Spinal cord (tissue), 10 donors: ENCODE results near the gene MSANTD4. TPM values are rescaled to one million over a fixed set of nuclear protein-coding genes. Genes with fewer than 3 reads are reported as not detected.
"Not testable (repeated sequence)": the region's sequence is repeated elsewhere in the genome, so short reads cannot be mapped to it uniquely, and the experiment has no call there.

Source experiments
- DNase-seq, 6 donors: peaks; one replicate each; pipeline versions ENCODE4 v3.0.0 to v3.0.0-alpha.2; 2013 to 2015; ENCODE audit warnings: low spot score in 6 of 6, low read depth in 4 of 6
- H3K27ac ChIP-seq: one replicate; pipeline ENCODE4 v1.5.1; 2013; ENCODE audit warnings: low read depth, low read length, control low read depth
- H3K27me3 ChIP-seq: one replicate; pipeline ENCODE4 v1.6.1; 2013; ENCODE audit warnings: low read length; ENCODE audit not compliant: control insufficient read depth, insufficient read depth
- H3K36me3 ChIP-seq: one replicate; pipeline ENCODE4 v1.6.1; 2013; ENCODE audit warnings: low read length; ENCODE audit not compliant: control insufficient read depth, insufficient read depth
- H3K4me1 ChIP-seq: one replicate; pipeline ENCODE4 v1.6.1; 2013; ENCODE audit warnings: low read length; ENCODE audit not compliant: control insufficient read depth, insufficient read depth
- H3K4me3 ChIP-seq: one replicate; pipeline ENCODE4 v1.5.1; 2013; ENCODE audit warnings: low read depth, low read length, control low read depth
- H3K9me3 ChIP-seq: one replicate; pipeline ENCODE4 v1.6.1; 2013; ENCODE audit warnings: low read length; ENCODE audit not compliant: control insufficient read depth, insufficient read depth
- WGBS: methylation state at CpG from one replicate; pipeline ENCODE4 v1.1.5; 2013; ENCODE audit warnings: missing lambda C conversion rate; ENCODE audit not compliant: insufficient coverage; 5-methylcytosine and 5-hydroxymethylcytosine counted together
- long read RNA-seq, 4 donors: transcript quantifications; one replicate each; lab custom pipeline, GENCODE V29; 2026
- polyA plus RNA-seq, 2 donors: library from polyadenylated mRNA; unstranded; fragments of 120-200 nt; gene quantifications; one replicate each; pipeline ENCODE4 v1.2.1, GENCODE V29; 2013; ENCODE audit not compliant: insufficient read length in 2 of 2
- total RNA-seq, 2 donors: library from RNA; depleted of rRNA in 1 of 2; stranded (reverse); fragments of 120-200 nt in 1 of 2; fragments of >200 nt in 1 of 2; gene quantifications; one replicate each; pipeline versions ENCODE4 v1.2.3 to v1.2.4, GENCODE V29; 2013 to 2014
- donor health status: healthy.

Gene MSANTD4
- 10 to 100 TPM; 38.7 to 46.5 TPM for total RNA-seq
- 10 to 100 TPM; 23.6 to 37.3 TPM for polyA plus RNA-seq
- long read RNA-seq, donor 1, full-length matches to known transcripts = 11 of 194 reads
- long read RNA-seq, donor 1, partial matches to known transcripts = 183 of 194 reads
- long read RNA-seq, donor 1, other reads (novel, unspliced or antisense) = 0 of 194 reads
- long read RNA-seq, donor 2, full-length matches to known transcripts = 3 of 3 reads
- long read RNA-seq, donor 2, partial matches to known transcripts = 0 of 3 reads
- long read RNA-seq, donor 2, other reads (novel, unspliced or antisense) = 0 of 3 reads
- long read RNA-seq, donor 3, full-length matches to known transcripts = 4 of 4 reads
- long read RNA-seq, donor 3, partial matches to known transcripts = 0 of 4 reads
- long read RNA-seq, donor 3, other reads (novel, unspliced or antisense) = 0 of 4 reads
- long read RNA-seq, donor 4, full-length matches to known transcripts = 9 of 9 reads
- long read RNA-seq, donor 4, partial matches to known transcripts = 0 of 9 reads
- long read RNA-seq, donor 4, other reads (novel, unspliced or antisense) = 0 of 9 reads

- H3K27me3 ChIP-seq = no peaks in the 10 kb centered on the region
- no peaks in the 10 kb centered on the region for H3K9me3 ChIP-seq
- peaks cover 4% of the 10 kb centered on the region for H3K4me1 ChIP-seq
- peak within 1 kb of the TSS; percentile 86 for H3K27ac ChIP-seq
- peak; percentile 96 to 100 (median 98) for DNase-seq
- 0% methylated on average over 35 of the region's 48 CpGs for WGBS
- peak within 1 kb of the TSS; percentile 94 for H3K4me3 ChIP-seq
- H3K36me3 ChIP-seq = no peaks in the 10 kb centered on the region
Observed at GRCh38 chr11:106021967-106022794, at the start of gene MSANTD4. TSS of gene MSANTD4 (minus strand) at chr11:106022240. CDS start at chr11:106010917, 11,323 bp downstream.

DNA sequence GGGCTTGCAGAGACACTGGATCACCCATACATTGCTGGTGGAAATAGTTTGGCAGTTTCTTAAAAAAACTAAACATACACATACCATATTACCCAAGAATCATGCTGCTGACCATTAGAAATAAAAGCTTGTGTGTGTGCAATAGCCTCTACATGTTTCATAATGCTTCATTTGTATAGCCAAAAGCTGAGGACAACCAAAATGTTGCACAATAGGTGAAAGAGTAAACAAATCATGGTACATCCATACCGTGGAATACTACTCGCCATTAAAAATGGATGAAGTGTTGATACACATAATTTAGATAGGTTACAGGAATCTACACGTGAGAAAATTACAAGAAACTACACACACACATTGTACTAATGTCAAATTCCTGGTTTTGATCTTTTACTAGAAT is 48.6 kb upstream of the MSANTD4 start:
- H3K4me3 ChIP-seq = no peak overlapping the region
- WGBS = no CpG with 5 or more reads among the region's 3 CpGs
- no peak overlapping the region for H3K27ac ChIP-seq
- H3K36me3 ChIP-seq = no peaks in the 10 kb centered on the region
- no peaks in the 10 kb centered on the region for H3K27me3 ChIP-seq
- DNase-seq = no peak
- H3K4me1 ChIP-seq = no peaks in the 10 kb centered on the region
- no peaks in the 10 kb centered on the region for H3K9me3 ChIP-seq

GRCh38 chr11:106063009-106063408 is 41.0 kb upstream of the MSANTD4 start:
- Histone ChIP-seq H3K27me3 (no peaks in the 10 kb centered on the region), H3K4me1 (no peaks in the 10 kb centered on the region), H3K36me3 (peaks cover 5% of the 10 kb centered on the region), H3K9me3 (no peaks in the 10 kb centered on the region), H3K27ac (no peak overlapping the region), H3K4me3 (no peak overlapping the region)
- DNase-seq = no peak

- Histone ChIP-seq H3K9me3 (no peaks in the 10 kb centered on the region), H3K4me1 (no peaks in the 10 kb centered on the region), H3K27ac (no peak overlapping the region), H3K4me3 (no peak overlapping the region), H3K36me3 (peaks cover 5% of the 10 kb centered on the region), H3K27me3 (no peaks in the 10 kb centered on the region)
- no peak for DNase-seq
- WGBS = 100% methylated on average over 1 of the region's 1 CpG
Observed at GRCh38 chr11:106061954-106062949, 40.2 kb upstream of the MSANTD4 start.

DNA sequence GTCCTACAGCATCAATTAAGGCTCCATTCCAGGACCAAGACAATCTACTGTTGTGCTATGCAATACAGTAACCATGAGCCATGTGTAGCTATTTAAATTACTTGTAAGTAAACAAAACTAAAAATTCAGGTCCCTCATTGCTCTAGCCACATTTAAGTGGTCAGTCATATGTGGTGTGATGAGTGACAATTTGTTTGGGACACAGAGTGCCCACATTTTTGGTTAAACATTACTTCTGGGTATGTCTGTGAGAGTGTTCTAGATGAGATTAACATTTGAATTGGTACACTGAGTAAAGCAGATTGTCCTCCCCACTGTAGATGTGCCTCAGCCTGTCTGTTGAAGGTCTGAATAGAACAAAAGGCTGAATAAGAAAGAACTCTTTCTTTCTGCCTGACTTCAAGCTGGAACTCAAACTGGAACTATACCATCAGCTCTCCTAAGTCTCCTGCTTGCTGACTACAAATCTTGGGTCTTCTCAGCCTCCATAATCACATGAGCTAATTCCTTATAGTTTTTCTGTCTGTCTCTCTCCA is 39.3 kb upstream of the MSANTD4 start:
- Histone ChIP-seq H3K4me1 (no peaks in the 10 kb centered on the region), H3K36me3 (peaks cover 5% of the 10 kb centered on the region), H3K9me3 (no peaks in the 10 kb centered on the region), H3K27ac (no peak overlapping the region), H3K27me3 (no peaks in the 10 kb centered on the region), H3K4me3 (no peak overlapping the region)
- no peak for DNase-seq

DNA sequence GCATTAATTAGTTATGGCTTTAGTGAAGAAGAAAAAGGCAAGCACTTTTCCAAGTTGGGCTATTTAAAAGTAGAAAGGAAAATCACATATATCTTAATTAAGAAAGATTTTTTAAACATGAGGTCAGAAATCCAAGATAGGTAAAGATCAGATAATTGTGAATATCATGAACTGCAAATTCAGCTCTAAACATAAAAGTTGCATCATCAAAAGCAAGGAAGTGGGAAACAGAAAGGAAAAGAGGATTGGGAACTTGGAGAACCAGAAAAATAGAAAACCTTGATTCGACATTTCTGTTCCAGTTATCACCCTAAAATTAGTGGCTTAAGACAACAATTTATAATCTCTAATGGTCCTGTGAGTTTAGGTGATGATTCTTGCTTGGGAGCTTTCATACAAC is 37.6 kb upstream of the MSANTD4 start:
- Histone ChIP-seq H3K27me3 (no peaks in the 10 kb centered on the region), H3K4me3 (no peak overlapping the region), H3K9me3 (no peaks in the 10 kb centered on the region), H3K36me3 (peaks cover 5% of the 10 kb centered on the region), H3K27ac (no peak overlapping the region), H3K4me1 (no peaks in the 10 kb centered on the region)
- WGBS = no CpG with 5 or more reads among the region's 1 CpG
- DNase-seq = no peak

DNA sequence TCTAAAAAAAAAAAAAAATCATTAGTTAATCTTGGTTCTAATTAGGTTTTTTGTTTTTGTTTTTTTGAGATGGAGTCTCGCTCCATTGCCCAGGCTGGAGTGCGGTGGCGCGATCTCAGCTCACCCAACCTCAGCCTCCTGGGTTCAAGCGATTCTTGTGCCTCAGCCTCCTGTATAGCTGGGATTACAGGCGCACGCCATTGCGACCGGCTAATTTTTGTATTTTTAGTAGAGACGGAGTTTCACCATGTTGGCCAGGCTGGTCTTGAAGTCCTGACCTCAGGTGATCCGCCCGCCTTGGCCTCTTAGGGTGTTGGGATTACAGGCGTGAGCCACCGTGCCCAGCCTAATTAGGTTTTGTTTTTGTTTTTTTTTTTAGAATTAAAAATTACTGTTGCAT is 36.3 kb upstream of the MSANTD4 start:
- not testable (repeated sequence) for H3K36me3 ChIP-seq, H3K9me3 ChIP-seq, H3K27ac ChIP-seq, DNase-seq, H3K4me1 ChIP-seq, H3K27me3 ChIP-seq, H3K4me3 ChIP-seq
- 94% methylated on average over 12 of the region's 14 CpGs for WGBS

DNA sequence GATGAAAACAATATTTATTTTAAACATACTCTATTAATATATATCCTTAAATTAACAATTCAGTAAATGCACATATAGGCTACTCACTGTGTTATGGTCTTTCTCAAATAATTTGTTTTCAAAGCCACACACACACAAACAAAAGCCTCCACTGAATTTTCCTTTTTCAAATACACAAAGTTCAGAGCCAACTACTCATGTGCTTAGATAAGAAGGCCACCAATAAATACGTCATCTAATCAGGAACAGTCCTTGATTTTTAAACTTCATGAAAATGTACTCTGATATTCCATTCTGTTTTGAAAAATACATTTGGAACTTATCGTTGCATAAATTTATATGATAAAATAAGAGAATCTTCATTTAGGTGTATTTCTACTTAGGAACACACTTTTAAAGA is 29.1 kb upstream of the MSANTD4 start:
- H3K4me1 ChIP-seq = no peaks in the 10 kb centered on the region
- H3K4me3 ChIP-seq = no peak overlapping the region
- no peaks in the 10 kb centered on the region for H3K27me3 ChIP-seq
- no CpG with 5 or more reads among the region's 2 CpGs for WGBS
- no peaks in the 10 kb centered on the region for H3K36me3 ChIP-seq
- H3K27ac ChIP-seq = no peak overlapping the region
- DNase-seq = no peak
- no peaks in the 10 kb centered on the region for H3K9me3 ChIP-seq
